GM12878 (cell line): ENCODE results near the gene PFKL. TPM values are rescaled to one million over a fixed set of nuclear protein-coding genes. Genes with fewer than 3 reads are reported as not detected.
A peak's percentile ranks its signal among the peaks of the same experiment; 100 is the strongest.

Experiments used
- ATAC-seq: fragments of 200-7000 bp; cut with Tn5 transposase; 3 replicates; pipeline ENCODE4 v1.9.1; 2020; ENCODE audit warnings: mild to moderate bottlenecking, moderate library complexity
- BruUV-seq: library from RNA; stranded (reverse); fragments of 400-500 nt; replicated peaks from 2 replicates; lab custom pipeline; 2021; lab: Mats Ljungman, UMichigan
- CTCF ChIA-PET: fragments of 300-600 bp; sonication (Branson Sonifier 250); formaldehyde crosslinking; extraction: SDS; loops from one replicate; lab custom pipeline; 2021; ENCODE audit warnings: inconsistent platforms; lab: Yijun Ruan, JAX
- POLR2A ChIA-PET: fragments of 350-600 bp; formaldehyde crosslinking; extraction: SDS; loops from one replicate; lab custom pipeline; 2021; ENCODE audit warnings: inconsistent platforms; lab: Charles Lee
- RAD21 ChIA-PET: fragments of 300-600 bp; sonication (Branson Sonifier 250); formaldehyde crosslinking; loops from one replicate; lab custom pipeline; 2023; ENCODE audit warnings: antibody characterized with exemption; ENCODE audit not compliant: unreplicated experiment; lab: Charles Lee
- SMC1A ChIA-PET: fragments of 300-600 bp; sonication (Branson Sonifier 250); formaldehyde crosslinking; loops from one replicate; lab custom pipeline; 2023; ENCODE audit not compliant: unreplicated experiment, uncharacterized antibody; lab: Charles Lee
- DNase-seq: peaks from one replicate; pipeline ENCODE4 v3.0.0-alpha.2; 2011; ENCODE audit warnings: low read depth, low spot score
- FAIRE-seq: peaks from 3 replicates; lab custom pipeline; 2011; peaks lifted over from hg19 to GRCh38; lab: Jason Lieb, UNC
- H2AFZ ChIP-seq: 2 replicates; pipeline ENCODE4 v1.6.0; 2011; ENCODE audit warnings: low read depth, low read length, control low read depth; ENCODE audit not compliant: control insufficient read depth
- H3K27ac ChIP-seq: 2 replicates; pipeline ENCODE4 v1.5.1; 2011; ENCODE audit warnings: control low read depth; ENCODE audit not compliant: control insufficient read depth, insufficient read depth
- H3K27me3 ChIP-seq, 2 experiments: replicated peaks in 1 of 2; 2 replicates each; pipeline versions ENCODE4 v1.6.0 to v1.6.1; 2011; ENCODE audit warnings: low read length in 1 of 2; ENCODE audit not compliant: control insufficient read depth in 2 of 2, insufficient read depth in 2 of 2
- H3K36me3 ChIP-seq, 2 experiments: 2 replicates each; pipeline ENCODE4 v1.5.1; 2011; ENCODE audit warnings: low read length in 1 of 2; ENCODE audit not compliant: control insufficient read depth in 2 of 2, insufficient read depth in 2 of 2
- H3K4me1 ChIP-seq: 2 replicates; pipeline ENCODE4 v1.6.1; 2011; ENCODE audit warnings: mild to moderate bottlenecking, low read length, moderate library complexity, mixed read lengths; ENCODE audit not compliant: control insufficient read depth, insufficient read depth
- H3K4me2 ChIP-seq: 2 replicates; pipeline ENCODE4 v1.6.0; 2011; ENCODE audit warnings: control low read depth; ENCODE audit not compliant: control insufficient read depth, insufficient read depth
- H3K4me3 ChIP-seq: fragments of 200-600 bp; sonication (generic); 2 replicates; pipeline ENCODE4 v1.5.1; 2016
- H3K79me2 ChIP-seq: 2 replicates; pipeline ENCODE4 v1.6.0; 2011; ENCODE audit warnings: low read length; ENCODE audit not compliant: control insufficient read depth, insufficient read depth
- H3K9ac ChIP-seq: 2 replicates; pipeline ENCODE4 v1.8.0; 2011; ENCODE audit warnings: low read length, control low read depth, mixed read lengths; ENCODE audit not compliant: control insufficient read depth, insufficient read depth
- H3K9me3 ChIP-seq: replicated peaks from 3 replicates; pipeline ENCODE4 v1.5.1; 2011; ENCODE audit warnings: mild to moderate bottlenecking, low read length; ENCODE audit not compliant: control insufficient read depth, insufficient read depth
- H4K20me1 ChIP-seq: 2 replicates; pipeline ENCODE4 v1.6.0; 2011; ENCODE audit not compliant: control insufficient read depth, insufficient read depth
- CHD1 ChIP-seq: IDR thresholded peaks from 2 replicates; pipeline ENCODE4 v1.6.1; 2012; ENCODE audit warnings: low read depth, low read length, improper control_type of control experiment
- EED ChIP-seq: sonication (generic); IDR thresholded peaks from 2 replicates; pipeline ENCODE4 v1.6.1; 2016; ENCODE audit warnings: antibody characterized with exemption, low read depth
- ETV6 ChIP-seq, 2 experiments: fragments of 450-650 bp in 1 of 2; IDR thresholded peaks in 1 of 2; conservative IDR thresholded peaks in 1 of 2; 2 replicates each; pipeline ENCODE4 v1.6.1; 2014; ENCODE audit warnings: antibody characterized with exemption in 1 of 2, borderline replicate concordance in 1 of 2, low read depth in 1 of 2, mild to moderate bottlenecking in 1 of 2, moderate library complexity in 1 of 2
- IKZF2 ChIP-seq, 2 experiments: fragments of 450-650 bp; IDR thresholded peaks; 2 replicates each; pipeline ENCODE4 v1.6.1; 2017; ENCODE audit warnings: mild to moderate bottlenecking in 2 of 2, moderate library complexity in 2 of 2
- MEF2A ChIP-seq: IDR thresholded peaks from 2 replicates; pipeline ENCODE4 v1.6.1; 2011; ENCODE audit warnings: low read depth, mild to moderate bottlenecking, low read length, moderate library complexity; ENCODE audit not compliant: insufficient read depth
- NBN ChIP-seq: fragments of 450-650 bp; IDR thresholded peaks from 2 replicates; pipeline ENCODE4 v1.6.1; 2016
- PKNOX1 ChIP-seq: fragments of 450-650 bp; IDR thresholded peaks from 2 replicates; pipeline ENCODE4 v1.6.1; 2016; ENCODE audit warnings: mild to moderate bottlenecking
- PML ChIP-seq: IDR thresholded peaks from 2 replicates; pipeline ENCODE4 v1.6.1; 2012; ENCODE audit warnings: low read length, inconsistent platforms
- RAD21 ChIP-seq: IDR thresholded peaks from 2 replicates; pipeline ENCODE4 v1.6.1; 2011; ENCODE audit warnings: mild to moderate bottlenecking, low read depth, low read length, moderate library complexity; ENCODE audit not compliant: insufficient read depth
- RAD51 ChIP-seq: fragments of 450-650 bp; IDR thresholded peaks from 2 replicates; pipeline ENCODE4 v1.6.1; 2016; ENCODE audit warnings: moderate library complexity, mild to moderate bottlenecking, inconsistent platforms
- RB1 ChIP-seq: fragments of 450-650 bp; formaldehyde crosslinking; IDR thresholded peaks from 2 replicates; pipeline ENCODE4 v1.6.1; 2017; ENCODE audit warnings: mild to moderate bottlenecking, borderline replicate concordance
- SKIL ChIP-seq: fragments of 450-650 bp; IDR thresholded peaks from 2 replicates; pipeline ENCODE4 v1.6.1; 2017; ENCODE audit warnings: mild to moderate bottlenecking, low read depth, inconsistent platforms; ENCODE audit not compliant: poor library complexity, severe bottlenecking
- SMARCA5 ChIP-seq: fragments of 450-650 bp; IDR thresholded peaks from 2 replicates; pipeline ENCODE4 v1.6.1; 2017; ENCODE audit warnings: mild to moderate bottlenecking
- STAT1 ChIP-seq: fragments of 450-650 bp; conservative IDR thresholded peaks from 2 replicates; pipeline ENCODE4 v1.6.1; 2014; ENCODE audit warnings: antibody characterized with exemption, mild to moderate bottlenecking
- USF2 ChIP-seq: IDR thresholded peaks from 2 replicates; pipeline ENCODE4 v1.6.1; 2011; ENCODE audit warnings: low read depth, low read length, improper control_type of control experiment, borderline replicate concordance
- WGBS: methylation state at CpG from one replicate; pipeline ENCODE4 v1.1.6; 2016; ENCODE audit warnings: low lambda C conversion rate; ENCODE audit not compliant: insufficient replicate concordance, insufficient coverage; ENCODE audit errors: missing lambda C conversion rate; 5-methylcytosine and 5-hydroxymethylcytosine counted together
- in situ Hi-C: fragments of 300-500 bp; cut with MboI; formaldehyde crosslinking; loops from 9 replicates; pipeline ENCODE4 v1.14.3; 2018; ENCODE audit warnings: mixed read lengths
- intact Hi-C: fragments of 100-400 bp; cut with micrococcal nuclease; formaldehyde crosslinking; loops from one replicate; pipeline ENCODE4 v1.14.2; 2022; ENCODE audit not compliant: unreplicated experiment
- polyA plus RNA-seq, 11 experiments: library from polyadenylated mRNA; depleted of rRNA in 4 of 11; unstranded in 6 of 11; stranded (reverse) in 5 of 11; fragments of >200 nt; fragmentation: Nextera tagmentation in 4 of 11; fragmentation: Illumina TruSeq in 1 of 11; extraction: Ambion mirVana in 4 of 11; extraction: Trizol in 1 of 11; gene quantifications; 1 replicate in 1 of 11; 2 replicates in 10 of 11; pipeline versions ENCODE4 v1.2.1 to v1.2.3, GENCODE V29; 2011 to 2016; ENCODE audit warnings: inconsistent platforms in 2 of 11, missing spikeins in 2 of 11, low read depth in 1 of 11
- total RNA-seq, 4 experiments: library from RNA; depleted of rRNA in 3 of 4; stranded (reverse); fragments of >200 nt in 3 of 4; fragmentation: Illumina TruSeq in 1 of 4; extraction: Trizol in 1 of 4; gene quantifications; 2 replicates each; pipeline versions ENCODE4 v1.2.1 to v1.2.3, GENCODE V29; 2013 to 2021
- TF ChIP-seq, protein P1 (sequence below): fragments of 450-650 bp; IDR thresholded peaks from 2 replicates; pipeline ENCODE4 v1.6.1; 2016; ENCODE audit warnings: mild to moderate bottlenecking
- TF ChIP-seq, protein P2 (sequence below): IDR thresholded peaks from 2 replicates; pipeline ENCODE4 v1.6.1; 2012; ENCODE audit warnings: low read depth, low read length, improper control_type of control experiment

Gene PFKL
- total and polyA plus RNA-seq, 10 of the 15 experiments (the other 5 are each of a cell fraction or from before 2014, with no cell fraction given): 1.2 to 192 (median 112) TPM

GRCh38 chr21:44297525-44298290 is 2.1 kb upstream of the PFKL start:
- H3K79me2 ChIP-seq: peaks cover 36% of the 10 kb centered on the region
- 8% methylated on average over 22 of the region's 22 CpGs for WGBS
- H3K4me2 ChIP-seq: peak overlapping the region; percentile 66
- H4K20me1 ChIP-seq: no peaks in the 10 kb centered on the region
- no peak overlapping the region for H3K9ac ChIP-seq
- peak; percentile 57 for ATAC-seq
- intact Hi-C loops (no loop called here), in situ Hi-C loops (no loop called here)
- no TSS peak for BruUV-seq
- no peak overlapping the region for H3K4me3 ChIP-seq
- no peaks in the 10 kb centered on the region for H3K27me3 ChIP-seq
- H3K9me3 ChIP-seq: no peaks in the 10 kb centered on the region
- H3K36me3 ChIP-seq: no peaks in the 10 kb centered on the region
- peak; percentile 61 for DNase-seq
- no peak overlapping the region for H2AFZ ChIP-seq
- FAIRE-seq: peak; percentile 94
- ChIA-PET CTCF (interaction anchor here (0.5 to 2.0 kb wide), 17 partner anchors 10 to 1332 kb away, joined by 3 to 15 read pairs (median 4); no protein-coding TSS in a partner anchor), SMC1A (interaction anchor here (1.3 to 2.8 kb wide), 2 partner anchors 30 to 40 kb away, joined by 4 to 11 read pairs; no protein-coding TSS in a partner anchor), POLR2A (interaction anchor here (0.6 to 2.1 kb wide), 4 partner anchors 10 to 506 kb away, joined by 3 to 6 read pairs (median 3); no protein-coding TSS in a partner anchor), RAD21 (interaction anchor here (0.8 to 3.0 kb wide), 7 partner anchors 10 to 496 kb away, joined by 3 to 27 read pairs (median 6); partner anchors contain the start of gene CFAP410)
- H3K4me1 ChIP-seq: peaks cover 47% of the 10 kb centered on the region
- peak overlapping the region; percentile 40 for H3K27ac ChIP-seq
- TF ChIP-seq NBN: peak; percentile 86
- peak; percentile 77 to 82 for TF ChIP-seq IKZF2 (IDR thresholded peaks at IDR 0.05)
- no peak for TF ChIP-seq CHD1
- TF ChIP-seq, protein P1, sequence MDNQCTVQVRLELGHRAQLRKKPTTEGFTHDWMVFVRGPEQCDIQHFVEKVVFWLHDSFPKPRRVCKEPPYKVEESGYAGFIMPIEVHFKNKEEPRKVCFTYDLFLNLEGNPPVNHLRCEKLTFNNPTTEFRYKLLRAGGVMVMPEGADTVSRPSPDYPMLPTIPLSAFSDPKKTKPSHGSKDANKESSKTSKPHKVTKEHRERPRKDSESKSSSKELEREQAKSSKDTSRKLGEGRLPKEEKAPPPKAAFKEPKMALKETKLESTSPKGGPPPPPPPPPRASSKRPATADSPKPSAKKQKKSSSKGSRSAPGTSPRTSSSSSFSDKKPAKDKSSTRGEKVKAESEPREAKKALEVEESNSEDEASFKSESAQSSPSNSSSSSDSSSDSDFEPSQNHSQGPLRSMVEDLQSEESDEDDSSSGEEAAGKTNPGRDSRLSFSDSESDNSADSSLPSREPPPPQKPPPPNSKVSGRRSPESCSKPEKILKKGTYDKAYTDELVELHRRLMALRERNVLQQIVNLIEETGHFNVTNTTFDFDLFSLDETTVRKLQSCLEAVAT: peak; percentile 23; the same call in 1 of the 2 replicates
- TF ChIP-seq, protein P2, sequence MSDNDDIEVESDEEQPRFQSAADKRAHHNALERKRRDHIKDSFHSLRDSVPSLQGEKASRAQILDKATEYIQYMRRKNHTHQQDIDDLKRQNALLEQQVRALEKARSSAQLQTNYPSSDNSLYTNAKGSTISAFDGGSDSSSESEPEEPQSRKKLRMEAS: 0 out of 2 replicates have a peak, but pooled peaks have one; percentile 33
- no peak for TF ChIP-seq STAT1
- peak in 1 of 2 experiments; percentile 14; a peak in 1 of 4 replicates for TF ChIP-seq ETV6 (conservative IDR thresholded peaks at IDR 0.05 in 1 of 2, IDR thresholded peaks at IDR 0.05 in 1 of 2; ENCODE audit: borderline replicate concordance in 1 of 2, low read depth in 1 of 2)
- peak; percentile 51 for TF ChIP-seq SKIL
- peak; percentile 4; the same call in 1 of the 2 replicates for TF ChIP-seq PKNOX1
- TF ChIP-seq USF2: no peak
- TF ChIP-seq RAD51: peak; percentile 51
- TF ChIP-seq EED: 0 out of 2 replicates have a peak, but pooled peaks have one; percentile 9
- no peak for TF ChIP-seq PML
- peak; percentile 90 for TF ChIP-seq RAD21
- TF ChIP-seq SMARCA5: peak; percentile 28
- TF ChIP-seq RB1: peak; percentile 50; the same call in 1 of the 2 replicates
- TF ChIP-seq MEF2A: 0 out of 2 replicates have a peak, but pooled peaks have one; percentile 33
